ENCODE measurements around the gene MDFI. TPM values are rescaled to one million over a fixed set of nuclear protein-coding genes. Genes with fewer than 3 reads are reported as not detected.

The MDFI gene
- polyA plus RNA-seq, 2 of the 4 experiments (the other 2 are of a cell fraction), result 0.06 to 0.30 TPM

- WGBS (ENCODE audit: missing lambda C conversion rate), result 87% methylated on average over 6 of the region's 6 CpGs
- CTCF ChIA-PET, result interaction anchor here (1.8 to 17.1 kb wide), 9 partner anchors 9 to 232 kb away, joined by 3 to 181 read pairs (median 10); no protein-coding TSS in a partner anchor
- ATAC-seq, result no peak
- peaks cover 4% of the 10 kb centered on the region; the same call in 1 of the 3 replicates for H3K4me1 ChIP-seq
- FAIRE-seq, result no peak
- no peak overlapping the region for H3K4me3 ChIP-seq
- POLR2A ChIA-PET, result no interaction called here
- DNase-seq (ENCODE audit: low read depth in 1 of 2, low spot score in 1 of 2), result no peak
- H3K9me3 ChIP-seq, result no peaks in the 10 kb centered on the region
- H3K4me2 ChIP-seq, result no peak overlapping the region
- H3K27ac ChIP-seq, result no peak overlapping the region
- no peak for TF ChIP-seq USF2 (IDR thresholded peaks at IDR 0.05)
- TF ChIP-seq HMGXB4 (CRISPR knock-in tag; IDR thresholded peaks at IDR 0.05; ENCODE audit: borderline replicate concordance), result no peak
- no peak for TF ChIP-seq KDM1A (IDR thresholded peaks at IDR 0.05; ENCODE audit: low read depth)
- no peak for TF ChIP-seq MAZ (IDR thresholded peaks at IDR 0.05; ENCODE audit: borderline replicate concordance, low read depth, low read length)
- TF ChIP-seq CTCF (IDR thresholded peaks at IDR 0.05), result no peak
- TF ChIP-seq TFCP2L1 (CRISPR knock-in tag; IDR thresholded peaks at IDR 0.05), result no peak
- TF ChIP-seq E2F6 (IDR thresholded peaks at IDR 0.05; ENCODE audit: borderline replicate concordance, low read depth), result no peak
- TF ChIP-seq MYC (IDR thresholded peaks at IDR 0.05; ENCODE audit: borderline replicate concordance, low read length), result no peak
- no peak for TF ChIP-seq EP300 (IDR thresholded peaks at IDR 0.05)
- no peak for TF ChIP-seq CHD2 (IDR thresholded peaks at IDR 0.05; ENCODE audit: low read length, partially characterized antibody)
- no peak for TF ChIP-seq ATOH8 (CRISPR knock-in tag; IDR thresholded peaks at IDR 0.05; ENCODE audit: low read depth)
Measured at GRCh38 chr6:41601248-41601549, 37.1 kb upstream of the MDFI start.

- ChIA-PET POLR2A (interaction anchor here (1.2 to 1.4 kb wide), 2 partner anchors 80 to 81 kb away, joined by 5 to 6 read pairs; no protein-coding TSS in a partner anchor), CTCF (interaction anchor here (0.6 to 17.1 kb wide), 35 partner anchors 8 to 282 kb away, joined by 3 to 181 read pairs (median 5); partner anchors contain the start of gene TOMM6)
- DNase-seq (ENCODE audit: low read depth in 1 of 2, low spot score in 1 of 2), result no peak
- Histone ChIP-seq H3K4me2 (peak overlapping the region; percentile 76), H3K27ac (peak overlapping the region in 1 of 2 experiments; percentile 80; a peak in 3 of 6 replicates), H3K9me3 (no peaks in the 10 kb centered on the region), H3K4me3 (no peak overlapping the region), H3K4me1 (peaks cover 4% of the 10 kb centered on the region; the same call in 1 of the 3 replicates)
- no peak for ATAC-seq
- 80% methylated on average over 4 of the region's 4 CpGs for WGBS (ENCODE audit: missing lambda C conversion rate)
- FAIRE-seq, result no peak
- TF ChIP-seq FOSL2 (IDR thresholded peaks at IDR 0.05) (no peak), FOSL2 (CRISPR knock-in tag; IDR thresholded peaks at IDR 0.05) (no peak), ZFP36 (IDR thresholded peaks at IDR 0.05; ENCODE audit: borderline replicate concordance, partially characterized antibody) (no peak), EP300 (IDR thresholded peaks at IDR 0.05) (no peak), TFCP2L1 (CRISPR knock-in tag; IDR thresholded peaks at IDR 0.05) (no peak), ESRRA (IDR thresholded peaks at IDR 0.05; ENCODE audit: borderline replicate concordance, low read length) (no peak), ZC3H11A (IDR thresholded peaks at IDR 0.05) (no peak), E2F6 (IDR thresholded peaks at IDR 0.05; ENCODE audit: borderline replicate concordance, low read depth) (no peak), MYC (IDR thresholded peaks at IDR 0.05; ENCODE audit: borderline replicate concordance, low read length) (no peak), FOSB (CRISPR knock-in tag; IDR thresholded peaks at IDR 0.05) (no peak), MAFK (IDR thresholded peaks at IDR 0.05; ENCODE audit: partially characterized antibody) (no peak), MAX (IDR thresholded peaks at IDR 0.05) (no peak)
Measured at GRCh38 chr6:41602422-41602743, 35.9 kb upstream of the MDFI start.
